ENCODE results near the gene UGT1A10. TPM values are rescaled to one million over a fixed set of nuclear protein-coding genes. Genes with fewer than 3 reads are reported as not detected.

The UGT1A10 gene
- total RNA-seq, 5 donors from 2014 or later (not counting 1 experiment from before 2014, with no cell fraction given), result not detected

- H3K4me1 ChIP-seq (ENCODE audit: control insufficient read depth in 1 of 2, extremely low read depth in 1 of 2, insufficient read depth in 2 of 2, low read length in 2 of 2), result no peaks in the 10 kb centered on the region
- peaks cover 0 to 15% of the 10 kb centered on the region in 2 experiments for H3K27me3 ChIP-seq (replicated peaks in 1 of 2; ENCODE audit: control insufficient read depth in 2 of 2, extremely low read depth in 1 of 2, insufficient read depth in 2 of 2, low read length in 1 of 2)
- peaks cover 0 to 6% (median 0%) of the 10 kb centered on the region in 3 donors for H3K9me3 Mint-ChIP-seq
- ATAC-seq (replicated peaks in 1 of 4) (no peak), DNase-seq (no peak)
- peaks cover 2 to 13% of the 10 kb centered on the region in 2 donors for H3K27me3 Mint-ChIP-seq
- ChIA-PET CTCF (no interaction called here), POLR2A (no interaction called here)
- H3K4me1 Mint-ChIP-seq, result no peaks in the 10 kb centered on the region
- H3K4me3 ChIP-seq (ENCODE audit: control insufficient read depth in 1 of 2, extremely low read depth in 1 of 2, low read length in 1 of 2), result no peak overlapping the region
- no peak overlapping the region for H3K27ac Mint-ChIP-seq
- no peak overlapping the region for H3K4me3 Mint-ChIP-seq
- whole genome bisulfite sequencing (ENCODE audit: insufficient coverage), result no CpG with 5 or more reads among the region's 3 CpGs
- no peaks in the 10 kb centered on the region for H3K9me3 ChIP-seq
- no peaks in the 10 kb centered on the region for H3K36me3 ChIP-seq (ENCODE audit: control insufficient read depth in 2 of 2, extremely low read depth in 1 of 2, insufficient read depth in 1 of 2, low read length in 1 of 2)
- H3K27ac ChIP-seq (ENCODE audit: low read length), result no peak overlapping the region
- no peaks in the 10 kb centered on the region for H3K36me3 Mint-ChIP-seq
Measured at GRCh38 chr2:233702238-233702637, 66.0 kb downstream of the UGT1A10 start.

- no peak overlapping the region for H3K4me3 ChIP-seq (ENCODE audit: control insufficient read depth in 1 of 2, extremely low read depth in 1 of 2, low read length in 1 of 2)
- Mint-ChIP-seq H3K27ac (no peak overlapping the region), H3K9me3 (peaks cover 0 to 6% (median 0%) of the 10 kb centered on the region in 3 donors), H3K4me3 (no peak overlapping the region), H3K36me3 (no peaks in the 10 kb centered on the region), H3K4me1 (no peaks in the 10 kb centered on the region), H3K27me3 (peaks cover 6 to 24% of the 10 kb centered on the region in 2 donors)
- H3K4me1 ChIP-seq (ENCODE audit: control insufficient read depth in 1 of 2, extremely low read depth in 1 of 2, insufficient read depth in 2 of 2, low read length in 2 of 2), result no peaks in the 10 kb centered on the region
- peaks cover 0 to 20% of the 10 kb centered on the region in 2 experiments for H3K27me3 ChIP-seq (replicated peaks in 1 of 2; ENCODE audit: control insufficient read depth in 2 of 2, extremely low read depth in 1 of 2, insufficient read depth in 2 of 2, low read length in 1 of 2)
- POLR2A ChIA-PET, result no interaction called here
- ATAC-seq (replicated peaks in 1 of 4), result no peak
- H3K36me3 ChIP-seq (ENCODE audit: control insufficient read depth in 2 of 2, extremely low read depth in 1 of 2, insufficient read depth in 1 of 2, low read length in 1 of 2), result no peaks in the 10 kb centered on the region
- no peak overlapping the region for H3K27ac ChIP-seq (ENCODE audit: low read length)
- H3K9me3 ChIP-seq, result no peaks in the 10 kb centered on the region
- no peak for DNase-seq
- 50% methylated on average over 2 of the region's 4 CpGs for WGBS (ENCODE audit: insufficient coverage)
- CTCF ChIA-PET, result no interaction called here
Measured at GRCh38 chr2:233705911-233706506, 69.8 kb downstream of the UGT1A10 start.

DNA sequence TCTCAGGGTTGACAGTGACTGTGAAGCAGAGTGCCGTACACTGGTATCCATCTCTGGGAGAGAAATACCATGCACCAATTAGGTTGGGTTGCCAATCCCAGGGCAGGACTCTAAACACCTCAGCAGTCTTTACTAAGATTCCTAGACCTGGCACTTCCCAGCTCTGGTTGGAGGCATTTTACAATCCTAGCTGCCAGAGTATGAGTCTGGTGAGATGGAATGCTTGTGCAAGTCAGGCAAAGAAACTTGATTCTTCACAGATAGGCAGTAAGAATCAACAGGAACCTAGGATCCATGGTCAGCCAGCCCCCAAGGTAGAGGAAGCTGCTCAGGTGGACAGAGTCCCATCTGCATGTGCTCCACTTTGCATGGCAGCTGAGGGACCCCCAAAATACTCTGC, 70.5 kb downstream of the UGT1A10 start:
- Histone ChIP-seq H3K27me3 (replicated peaks in 1 of 2; ENCODE audit: control insufficient read depth in 2 of 2, extremely low read depth in 1 of 2, insufficient read depth in 2 of 2, low read length in 1 of 2) (peaks cover 0 to 27% of the 10 kb centered on the region in 2 experiments), H3K4me3 (ENCODE audit: control insufficient read depth in 1 of 2, extremely low read depth in 1 of 2, low read length in 1 of 2) (no peak overlapping the region), H3K36me3 (ENCODE audit: control insufficient read depth in 2 of 2, extremely low read depth in 1 of 2, insufficient read depth in 1 of 2, low read length in 1 of 2) (no peaks in the 10 kb centered on the region), H3K4me1 (ENCODE audit: control insufficient read depth in 1 of 2, extremely low read depth in 1 of 2, insufficient read depth in 2 of 2, low read length in 2 of 2) (no peaks in the 10 kb centered on the region), H3K9me3 (no peaks in the 10 kb centered on the region), H3K27ac (ENCODE audit: low read length) (no peak overlapping the region)
- DNase-seq, result no peak
- no peak for ATAC-seq (replicated peaks in 1 of 4)
- 86% methylated on average over 1 of the region's 1 CpG for WGBS (ENCODE audit: insufficient coverage)
- no peak overlapping the region for H3K4me3 Mint-ChIP-seq
- H3K27ac Mint-ChIP-seq, result no peak overlapping the region
- H3K27me3 Mint-ChIP-seq, result peaks cover 12 to 29% of the 10 kb centered on the region in 2 donors
- POLR2A ChIA-PET, result no interaction called here
- H3K9me3 Mint-ChIP-seq, result peaks cover 0 to 6% (median 0%) of the 10 kb centered on the region in 3 donors
- H3K36me3 Mint-ChIP-seq, result no peaks in the 10 kb centered on the region
- no peaks in the 10 kb centered on the region for H3K4me1 Mint-ChIP-seq
- CTCF ChIA-PET, result no interaction called here

- Mint-ChIP-seq H3K4me3 (no peak overlapping the region), H3K27ac (no peak overlapping the region), H3K9me3 (peaks cover 0 to 6% (median 0%) of the 10 kb centered on the region in 3 donors), H3K4me1 (no peaks in the 10 kb centered on the region), H3K36me3 (no peaks in the 10 kb centered on the region), H3K27me3 (peaks cover 17 to 35% of the 10 kb centered on the region in 2 donors)
- no peak for ATAC-seq (replicated peaks in 1 of 4)
- no peaks in the 10 kb centered on the region for H3K36me3 ChIP-seq (ENCODE audit: control insufficient read depth in 2 of 2, extremely low read depth in 1 of 2, insufficient read depth in 1 of 2, low read length in 1 of 2)
- WGBS (ENCODE audit: insufficient coverage), result no CpG with 5 or more reads among the region's 10 CpGs
- no peak overlapping the region for H3K27ac ChIP-seq (ENCODE audit: low read length)
- ChIA-PET POLR2A (no interaction called here), CTCF (no interaction called here)
- peaks cover 0 to 27% of the 10 kb centered on the region in 2 experiments for H3K27me3 ChIP-seq (replicated peaks in 1 of 2; ENCODE audit: control insufficient read depth in 2 of 2, extremely low read depth in 1 of 2, insufficient read depth in 2 of 2, low read length in 1 of 2)
- DNase-seq, result no peak
- no peaks in the 10 kb centered on the region for H3K4me1 ChIP-seq (ENCODE audit: control insufficient read depth in 1 of 2, extremely low read depth in 1 of 2, insufficient read depth in 2 of 2, low read length in 2 of 2)
- H3K4me3 ChIP-seq (ENCODE audit: control insufficient read depth in 1 of 2, extremely low read depth in 1 of 2, low read length in 1 of 2), result no peak overlapping the region
- no peaks in the 10 kb centered on the region for H3K9me3 ChIP-seq
Measured at GRCh38 chr2:233707940-233708644, 71.8 kb downstream of the UGT1A10 start.

DNA sequence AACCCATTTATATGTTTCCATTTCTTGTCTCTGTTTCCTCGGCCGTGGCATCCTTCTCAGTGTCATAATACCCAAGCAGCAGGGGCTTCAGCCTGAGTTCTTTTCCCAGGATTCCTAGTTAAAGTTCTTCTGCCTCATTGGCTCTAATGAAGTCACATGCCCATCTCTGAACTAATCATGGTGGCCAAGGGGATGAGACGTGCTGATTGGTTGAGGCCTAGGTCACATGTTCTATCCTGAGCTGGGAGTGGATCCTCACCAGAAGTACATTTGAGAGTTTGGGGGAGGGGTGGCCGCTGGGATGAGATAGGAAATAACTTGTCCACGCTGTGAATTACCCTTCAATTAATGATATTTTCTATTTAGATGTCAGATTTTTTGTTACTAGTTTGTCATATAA, 72.7 kb downstream of the UGT1A10 start:
- H3K27ac ChIP-seq (ENCODE audit: low read length), result no peak overlapping the region
- Mint-ChIP-seq H3K27ac (no peak overlapping the region), H3K36me3 (no peaks in the 10 kb centered on the region), H3K4me3 (no peak overlapping the region), H3K9me3 (peaks cover 0 to 4% (median 0%) of the 10 kb centered on the region in 3 donors), H3K27me3 (peaks cover 24 to 42% of the 10 kb centered on the region in 2 donors), H3K4me1 (no peaks in the 10 kb centered on the region)
- ATAC-seq (replicated peaks in 1 of 4) (no peak), DNase-seq (no peak)
- WGBS (ENCODE audit: insufficient coverage), result no CpG with 5 or more reads among the region's 5 CpGs
- ChIA-PET CTCF (no interaction called here), POLR2A (no interaction called here)
- H3K36me3 ChIP-seq (ENCODE audit: control insufficient read depth in 2 of 2, extremely low read depth in 1 of 2, insufficient read depth in 1 of 2, low read length in 1 of 2), result no peaks in the 10 kb centered on the region
- no peaks in the 10 kb centered on the region for H3K4me1 ChIP-seq (ENCODE audit: control insufficient read depth in 1 of 2, extremely low read depth in 1 of 2, insufficient read depth in 2 of 2, low read length in 2 of 2)
- H3K4me3 ChIP-seq (ENCODE audit: control insufficient read depth in 1 of 2, extremely low read depth in 1 of 2, low read length in 1 of 2), result no peak overlapping the region
- H3K9me3 ChIP-seq, result no peaks in the 10 kb centered on the region
- peaks cover 0 to 25% of the 10 kb centered on the region in 2 experiments for H3K27me3 ChIP-seq (replicated peaks in 1 of 2; ENCODE audit: control insufficient read depth in 2 of 2, extremely low read depth in 1 of 2, insufficient read depth in 2 of 2, low read length in 1 of 2)

GRCh38 chr2:233711312-233712008, 75.2 kb downstream of the UGT1A10 start:
- no peak overlapping the region for H3K4me3 Mint-ChIP-seq
- H3K36me3 ChIP-seq (ENCODE audit: control insufficient read depth in 2 of 2, extremely low read depth in 1 of 2, insufficient read depth in 1 of 2, low read length in 1 of 2), result no peaks in the 10 kb centered on the region
- H3K27ac Mint-ChIP-seq, result no peak overlapping the region
- no peaks in the 10 kb centered on the region for H3K9me3 ChIP-seq
- CTCF ChIA-PET, result interaction anchor here in 1 of 2 donors (0.8 to 1.0 kb wide), 2 partner anchors 101 to 858 kb away, joined by 3 read pairs; no protein-coding TSS in a partner anchor
- peaks cover 0 to 18% of the 10 kb centered on the region in 2 experiments for H3K27me3 ChIP-seq (replicated peaks in 1 of 2; ENCODE audit: control insufficient read depth in 2 of 2, extremely low read depth in 1 of 2, insufficient read depth in 2 of 2, low read length in 1 of 2)
- no peaks in the 10 kb centered on the region for H3K36me3 Mint-ChIP-seq
- H3K4me1 Mint-ChIP-seq, result no peaks in the 10 kb centered on the region
- no peak overlapping the region for H3K4me3 ChIP-seq (ENCODE audit: control insufficient read depth in 1 of 2, extremely low read depth in 1 of 2, low read length in 1 of 2)
- 53% methylated on average over 3 of the region's 11 CpGs for WGBS (ENCODE audit: insufficient coverage)
- H3K27me3 Mint-ChIP-seq, result peaks cover 25 to 45% of the 10 kb centered on the region in 2 donors
- no peaks in the 10 kb centered on the region for H3K4me1 ChIP-seq (ENCODE audit: control insufficient read depth in 1 of 2, extremely low read depth in 1 of 2, insufficient read depth in 2 of 2, low read length in 2 of 2)
- ATAC-seq (replicated peaks in 1 of 4) (peak in 2 of 4 experiments; percentile 64 to 73), DNase-seq (peak in 34 of 35 experiments; percentile 5 to 73 (median 50))
- no peaks in the 10 kb centered on the region for H3K9me3 Mint-ChIP-seq
- no peak overlapping the region for H3K27ac ChIP-seq (ENCODE audit: low read length)
- POLR2A ChIA-PET, result no interaction called here

Data from T-cell (primary cell).